ENCODE data around the gene MRPL11. TPM values are rescaled to one million over a fixed set of nuclear protein-coding genes. Genes with fewer than 3 reads are reported as not detected.

The MRPL11 gene
- total RNA-seq, 2 experiments from 2014 or later, result 17.7 to 21.0 TPM

DNA sequence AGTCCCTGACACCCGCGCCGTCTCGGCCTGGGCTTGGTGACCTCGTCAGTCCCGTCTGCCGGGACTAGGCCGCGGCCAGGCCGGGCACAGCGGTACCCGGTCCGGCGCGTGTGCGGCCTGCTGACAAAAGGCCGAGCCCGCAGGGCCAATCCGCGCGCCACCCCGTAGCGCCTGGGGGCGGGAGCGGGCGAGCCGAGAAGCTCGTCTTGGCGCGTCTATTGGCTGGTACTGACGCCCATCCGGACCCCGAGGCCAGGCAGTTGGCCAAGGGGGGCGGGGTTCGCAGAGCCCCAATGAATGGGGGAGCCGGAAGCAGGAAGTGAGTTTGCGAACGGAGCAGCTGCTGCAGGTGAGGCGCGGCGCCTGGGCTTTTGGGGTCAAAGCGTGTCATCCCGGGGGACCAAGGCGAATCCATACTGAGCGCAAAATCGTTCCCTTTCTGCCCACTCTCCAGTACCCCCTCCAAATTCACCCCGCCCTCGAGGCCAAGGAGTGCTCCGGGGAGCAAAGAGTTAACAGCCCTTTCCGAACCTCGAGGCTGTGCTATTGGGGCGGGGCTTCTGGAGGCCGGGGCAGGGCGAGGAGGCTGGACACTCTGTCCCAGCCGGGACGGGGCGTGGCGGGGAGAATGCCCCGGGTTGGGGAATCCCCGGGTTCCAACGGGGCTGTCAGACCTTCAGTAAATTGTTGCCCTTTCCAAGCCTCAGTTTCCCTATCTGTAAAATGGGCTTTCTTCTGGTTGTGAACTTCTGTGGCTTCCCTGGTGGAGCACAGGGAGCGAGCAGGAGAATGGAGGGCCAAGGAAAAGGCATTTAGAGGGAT, 41.7 kb upstream of the MRPL11 start, which contains the start of gene DPP3:
Gene DPP3 (plus strand): TSS at position 318 of the 822 bp plus-strand sequence. CDS start 1,767 bp downstream, outside the sequence.
- Mint-ChIP-seq H3K27me3 (no peaks in the 10 kb centered on the region), H3K9me3 (no peaks in the 10 kb centered on the region), H3K4me3 (peak within 1 kb of the TSS; percentile 91), H3K36me3 (ENCODE audit: low read depth) (peaks cover 23% of the 10 kb centered on the region), H3K4me1 (ENCODE audit: low read depth) (peaks cover 24% of the 10 kb centered on the region), H3K27ac (peak within 1 kb of the TSS; percentile 83)
- peak within 1 kb of the TSS; percentile 79 for H3K4me3 ChIP-seq (ENCODE audit: low read length)
- H3K4me1 ChIP-seq (ENCODE audit: insufficient read depth, low read length), result peaks cover 29% of the 10 kb centered on the region
- H3K27ac ChIP-seq (ENCODE audit: low read depth in 1 of 2, low read length in 2 of 2), result peak within 1 kb of the TSS; percentile 70 to 79
- H3K27me3 ChIP-seq (ENCODE audit: control insufficient read depth in 1 of 2, insufficient read depth in 2 of 2, low read length in 2 of 2), result no peaks in the 10 kb centered on the region
- POLR2A ChIA-PET, result interaction anchor here (0.5 to 3.7 kb wide), 28 partner anchors 9 to 759 kb away, joined by 3 to 88 read pairs (median 4); partner anchors contain the start of genes ACTN3, BBS1, CCDC87 and CCS
- intact Hi-C loops (cut with DNase I, micrococcal nuclease), result loop anchor here (1.0 to 5.0 kb wide), 4 partner anchors 14 to 197 kb away; partner anchors contain the start of genes RBM4B (in 2 of the 2), ACTN3 (in 1 of the 2), PELI3 (in 1 of the 2) and ZDHHC24 (in 1 of the 2)
- DNase-seq (peak; percentile 91 to 97 (median 95)), ATAC-seq (ENCODE audit: poor library complexity) (peak; percentile 98)
- no peaks in the 10 kb centered on the region for H3K9me3 ChIP-seq (ENCODE audit: control insufficient read depth in 1 of 2, insufficient read depth in 1 of 2, low read length in 2 of 2)
- CTCF ChIA-PET, result interaction anchor here (0.7 to 2.4 kb wide), 4 partner anchors 13 to 198 kb away, joined by 3 to 13 read pairs (median 11); partner anchors contain the start of genes MRPL11, PELI3 and RBM4B
- TF ChIP-seq, protein P1, sequence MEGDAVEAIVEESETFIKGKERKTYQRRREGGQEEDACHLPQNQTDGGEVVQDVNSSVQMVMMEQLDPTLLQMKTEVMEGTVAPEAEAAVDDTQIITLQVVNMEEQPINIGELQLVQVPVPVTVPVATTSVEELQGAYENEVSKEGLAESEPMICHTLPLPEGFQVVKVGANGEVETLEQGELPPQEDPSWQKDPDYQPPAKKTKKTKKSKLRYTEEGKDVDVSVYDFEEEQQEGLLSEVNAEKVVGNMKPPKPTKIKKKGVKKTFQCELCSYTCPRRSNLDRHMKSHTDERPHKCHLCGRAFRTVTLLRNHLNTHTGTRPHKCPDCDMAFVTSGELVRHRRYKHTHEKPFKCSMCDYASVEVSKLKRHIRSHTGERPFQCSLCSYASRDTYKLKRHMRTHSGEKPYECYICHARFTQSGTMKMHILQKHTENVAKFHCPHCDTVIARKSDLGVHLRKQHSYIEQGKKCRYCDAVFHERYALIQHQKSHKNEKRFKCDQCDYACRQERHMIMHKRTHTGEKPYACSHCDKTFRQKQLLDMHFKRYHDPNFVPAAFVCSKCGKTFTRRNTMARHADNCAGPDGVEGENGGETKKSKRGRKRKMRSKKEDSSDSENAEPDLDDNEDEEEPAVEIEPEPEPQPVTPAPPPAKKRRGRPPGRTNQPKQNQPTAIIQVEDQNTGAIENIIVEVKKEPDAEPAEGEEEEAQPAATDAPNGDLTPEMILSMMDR (IDR thresholded peaks at IDR 0.05), result no peak
- H3K36me3 ChIP-seq (ENCODE audit: insufficient read depth, low read length), result peaks cover 15% of the 10 kb centered on the region

DNA sequence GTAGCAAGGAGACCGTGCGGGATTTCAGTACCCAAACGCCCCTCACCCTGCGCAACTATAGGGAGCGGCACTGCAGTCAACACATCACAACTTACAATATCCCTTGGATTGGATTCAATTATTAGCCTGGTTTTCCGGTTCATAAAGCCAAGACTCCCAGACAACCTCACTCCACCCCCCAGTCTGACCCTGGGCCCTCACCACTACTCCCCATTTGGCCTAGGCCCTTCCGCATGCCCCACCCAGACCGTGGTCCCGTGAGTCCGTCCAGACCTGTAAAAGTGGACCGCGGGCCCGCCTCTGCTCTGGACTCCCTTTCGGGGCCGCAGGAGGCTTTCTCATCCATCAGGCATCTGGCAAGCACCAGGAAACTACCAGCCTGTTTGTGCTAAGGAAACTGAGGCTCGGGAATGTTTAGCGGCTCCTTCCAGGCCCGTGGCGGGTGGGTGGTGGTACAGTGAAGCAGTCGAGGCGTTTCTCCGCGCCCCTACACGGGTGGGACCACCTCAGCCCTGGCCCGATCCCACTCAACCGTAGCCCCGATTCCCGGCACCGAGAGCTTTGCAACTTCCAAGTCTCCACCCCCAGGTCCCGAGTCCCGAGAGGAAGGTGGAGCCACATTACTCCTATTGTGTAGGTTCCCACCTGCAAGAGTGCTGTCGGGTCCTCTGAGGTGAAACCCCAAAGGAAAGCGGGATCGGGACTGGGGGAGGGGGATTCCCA, 40.9 kb upstream of the MRPL11 start:
- Histone ChIP-seq H3K27me3 (ENCODE audit: control insufficient read depth in 1 of 2, insufficient read depth in 2 of 2, low read length in 2 of 2) (no peaks in the 10 kb centered on the region), H3K27ac (ENCODE audit: low read depth in 1 of 2, low read length in 2 of 2) (peak overlapping the region; percentile 70 to 79), H3K4me3 (ENCODE audit: low read length) (peak overlapping the region; percentile 79), H3K4me1 (ENCODE audit: insufficient read depth, low read length) (peaks cover 29% of the 10 kb centered on the region), H3K9me3 (ENCODE audit: control insufficient read depth in 1 of 2, insufficient read depth in 1 of 2, low read length in 2 of 2) (no peaks in the 10 kb centered on the region), H3K36me3 (ENCODE audit: insufficient read depth, low read length) (peaks cover 13% of the 10 kb centered on the region)
- intact Hi-C loops (cut with DNase I, micrococcal nuclease), result loop anchor here (1.0 to 5.0 kb wide), 6 partner anchors 13 to 198 kb away; partner anchors contain the start of genes RBM4B (in 2 of the 2), ACTN3 (in 1 of the 2), MRPL11 (in 1 of the 2) and PELI3 (in 1 of the 2)
- peak overlapping the region; percentile 83 for H3K27ac Mint-ChIP-seq
- ATAC-seq (ENCODE audit: poor library complexity), result no peak
- peak overlapping the region; percentile 91 for H3K4me3 Mint-ChIP-seq
- H3K36me3 Mint-ChIP-seq (ENCODE audit: low read depth), result peaks cover 23% of the 10 kb centered on the region
- H3K4me1 Mint-ChIP-seq (ENCODE audit: low read depth), result peaks cover 24% of the 10 kb centered on the region
- DNase-seq, result peak in 2 of 14 experiments; percentile 31 to 40
- TF ChIP-seq, protein P1 (IDR thresholded peaks at IDR 0.05), result no peak
- H3K27me3 Mint-ChIP-seq, result no peaks in the 10 kb centered on the region
- CTCF ChIA-PET, result interaction anchor here (1.2 to 2.4 kb wide), 4 partner anchors 12 to 199 kb away, joined by 10 to 13 read pairs (median 12); partner anchors contain the start of genes MRPL11, PELI3 and RBM4B
- POLR2A ChIA-PET, result interaction anchor here (0.6 to 3.7 kb wide), 23 partner anchors 9 to 760 kb away, joined by 3 to 88 read pairs (median 5); partner anchors contain the start of genes ACTN3, BBS1, CCDC87 and CCS
- H3K9me3 Mint-ChIP-seq, result no peaks in the 10 kb centered on the region
